A549 (cell line): ENCODE data around the gene CLDND1. TPM values are rescaled to one million over a fixed set of nuclear protein-coding genes. Genes with fewer than 3 reads are reported as not detected.

Experiments used
- ATAC-seq, 2 experiments: fragments of 200-7000 bp in 1 of 2; fragments of >200 bp in 1 of 2; cut with Nextera tagmentation in 1 of 2; cut with Tn5 transposase in 1 of 2; 3 replicates each; pipeline versions ENCODE4 v1.8.0 to v1.9.1; 2018 to 2020; ENCODE audit warnings: mild to moderate bottlenecking in 1 of 2, moderate library complexity in 1 of 2
- CTCF ChIA-PET: fragments of 300-600 bp; sonication (Branson Sonifier 250); formaldehyde crosslinking; extraction: SDS; loops from one replicate; lab custom pipeline; 2021; ENCODE audit warnings: antibody characterized with exemption, inconsistent platforms; lab: Yijun Ruan, JAX
- POLR2A ChIA-PET: fragments of 350-600 bp; formaldehyde crosslinking; extraction: SDS; loops from one replicate; lab custom pipeline; 2021; ENCODE audit warnings: antibody characterized with exemption, inconsistent platforms; lab: Yijun Ruan, JAX
- DNase-seq, 2 experiments: peaks; one replicate each; pipeline versions ENCODE4 v3.0.0 to v3.0.0-alpha.2; 2011 to 2016; ENCODE audit warnings: low read depth in 1 of 2, low spot score in 1 of 2
- FAIRE-seq: peaks from 2 replicates; lab custom pipeline; 2011; peaks lifted over from hg19 to GRCh38; lab: Jason Lieb, UNC
- H3K27ac ChIP-seq, 2 experiments: fragments of >200 bp; sonication (Bioruptor Twin); formaldehyde crosslinking; 3 replicates each; pipeline ENCODE4 v1.5.1; 2016 to 2017
- H3K4me1 ChIP-seq: fragments of >200 bp; sonication (Bioruptor Twin); formaldehyde crosslinking; 3 replicates; pipeline ENCODE4 v1.6.1; 2016
- H3K4me2 ChIP-seq: fragments of >200 bp; sonication (Bioruptor Twin); formaldehyde crosslinking; 3 replicates; pipeline ENCODE4 v1.6.1; 2016
- H3K4me3 ChIP-seq: fragments of >200 bp; sonication (Bioruptor Twin); formaldehyde crosslinking; 3 replicates; pipeline ENCODE4 v1.5.1; 2016
- H3K9me3 ChIP-seq: fragments of >200 bp; sonication (Bioruptor Twin); formaldehyde crosslinking; 3 replicates; pipeline ENCODE4 v1.6.1; 2016
- BHLHE40 ChIP-seq: IDR thresholded peaks from 2 replicates; pipeline ENCODE4 v1.6.1; 2012; ENCODE audit warnings: low read depth, low read length, inconsistent platforms
- CBX2 ChIP-seq: fragments of 200-600 bp; sonication (generic); IDR thresholded peaks from 2 replicates; pipeline ENCODE4 v1.6.1; 2016; ENCODE audit warnings: low read depth, mild to moderate bottlenecking, borderline replicate concordance
- CBX8 ChIP-seq: fragments of 200-600 bp; sonication (generic); IDR thresholded peaks from 2 replicates; pipeline ENCODE4 v1.6.1; 2016
- CHD4 ChIP-seq: fragments of 200-600 bp; sonication (generic); IDR thresholded peaks from 2 replicates; pipeline ENCODE4 v1.6.1; 2016; ENCODE audit warnings: antibody characterized with exemption, mild to moderate bottlenecking, borderline replicate concordance
- EHMT2 ChIP-seq: fragments of 200-600 bp; sonication (generic); IDR thresholded peaks from 2 replicates; pipeline ENCODE4 v1.6.1; 2016; ENCODE audit warnings: antibody characterized with exemption, low read depth, mild to moderate bottlenecking, moderate library complexity
- ELK1 ChIP-seq: fragments of 150-350 bp; IDR thresholded peaks from 2 replicates; pipeline ENCODE4 v1.6.1; 2014; ENCODE audit warnings: low read depth, mild to moderate bottlenecking, low read length
- FOSB ChIP-seq: fragments of 250-450 bp; sonication (Bioruptor Pico); IDR thresholded peaks from 2 replicates; pipeline ENCODE4 v1.5.0; 2020; ENCODE audit warnings: mild to moderate bottlenecking, moderate library complexity
- FOXS1 ChIP-seq: fragments of 250-450 bp; sonication (Bioruptor Pico); IDR thresholded peaks from 2 replicates; pipeline ENCODE4 v1.5.0; 2020; ENCODE audit warnings: mild to moderate bottlenecking, moderate library complexity
- GATA3 ChIP-seq: IDR thresholded peaks from 2 replicates; pipeline ENCODE4 v1.6.1; 2012; ENCODE audit warnings: borderline replicate concordance
- HDAC2 ChIP-seq: fragments of 200-600 bp; sonication (generic); IDR thresholded peaks from 2 replicates; pipeline ENCODE4 v1.6.1; 2016
- HEYL ChIP-seq: fragments of 250-450 bp; sonication (Bioruptor Pico); IDR thresholded peaks from 2 replicates; pipeline ENCODE4 v1.8.0; 2021; ENCODE audit warnings: mild to moderate bottlenecking, moderate library complexity
- HOXB13 ChIP-seq: fragments of 250-450 bp; sonication (Bioruptor Pico); IDR thresholded peaks from 2 replicates; pipeline ENCODE4 v1.5.0; 2020; ENCODE audit warnings: low read depth, mild to moderate bottlenecking, moderate library complexity
- HOXB5 ChIP-seq: fragments of 250-450 bp; sonication (Bioruptor Pico); IDR thresholded peaks from 2 replicates; pipeline ENCODE4 v1.5.0; 2020; ENCODE audit warnings: mild to moderate bottlenecking, moderate library complexity
- JUN ChIP-seq, 2 experiments: fragments of >200 bp; sonication (Bioruptor Twin); formaldehyde crosslinking; IDR thresholded peaks; 2 replicates in 1 of 2; 3 replicates in 1 of 2; pipeline ENCODE4 v1.6.1; 2016 to 2017
- KDM5A ChIP-seq: fragments of 200-600 bp; sonication (generic); IDR thresholded peaks from 2 replicates; pipeline ENCODE4 v1.6.1; 2016; ENCODE audit warnings: antibody characterized with exemption, mild to moderate bottlenecking
- MAZ ChIP-seq: fragments of 150-350 bp; IDR thresholded peaks from 2 replicates; pipeline ENCODE4 v1.6.1; 2014; ENCODE audit warnings: antibody characterized with exemption, low read depth, low read length, borderline replicate concordance
- MYC ChIP-seq: IDR thresholded peaks from 2 replicates; pipeline ENCODE4 v1.6.1; 2012; ENCODE audit warnings: mild to moderate bottlenecking, inconsistent platforms, low read length, improper control_type of control experiment, borderline replicate concordance
- NFE2L2 ChIP-seq: fragments of 150-350 bp; conservative IDR thresholded peaks from 2 replicates; pipeline ENCODE4 v1.6.1; 2014; ENCODE audit warnings: low read length
- NPAS2 ChIP-seq: fragments of 250-450 bp; sonication (Bioruptor Pico); IDR thresholded peaks from 2 replicates; pipeline ENCODE4 v1.8.0; 2022; ENCODE audit warnings: mild to moderate bottlenecking, moderate library complexity, borderline replicate concordance
- NR3C1 ChIP-seq: fragments of >200 bp; sonication (Bioruptor Twin); formaldehyde crosslinking; IDR thresholded peaks from 3 replicates; pipeline ENCODE4 v1.6.1; 2017
- PBX3 ChIP-seq: IDR thresholded peaks from 2 replicates; pipeline ENCODE4 v1.6.1; 2012
- POLR2AphosphoS2 ChIP-seq: conservative IDR thresholded peaks from 2 replicates; pipeline ENCODE4 v1.6.1; 2012; ENCODE audit warnings: low read length, improper control_type of control experiment, inconsistent platforms
- RCOR1 ChIP-seq: fragments of 150-350 bp; IDR thresholded peaks from 2 replicates; pipeline ENCODE4 v1.6.1; 2014; ENCODE audit warnings: antibody characterized with exemption, low read length, low read depth
- RFX5 ChIP-seq: fragments of 450-650 bp; IDR thresholded peaks from 2 replicates; pipeline ENCODE4 v1.7.1; 2014; ENCODE audit warnings: antibody characterized with exemption, mild to moderate bottlenecking, moderate library complexity
- SMC3 ChIP-seq: fragments of >200 bp; sonication (Bioruptor Twin); formaldehyde crosslinking; IDR thresholded peaks from 3 replicates; pipeline ENCODE4 v1.6.1; 2018; ENCODE audit warnings: inconsistent platforms
- SREBF2 ChIP-seq: fragments of 450-650 bp; IDR thresholded peaks from 2 replicates; pipeline ENCODE4 v1.6.1; 2014; ENCODE audit warnings: mild to moderate bottlenecking, moderate library complexity
- USF2 ChIP-seq: fragments of 450-650 bp; IDR thresholded peaks from 2 replicates; pipeline ENCODE4 v1.6.1; 2014; ENCODE audit warnings: antibody characterized with exemption
- ZC3H11A ChIP-seq: fragments of 450-650 bp; IDR thresholded peaks from 2 replicates; pipeline ENCODE4 v1.6.1; 2014; ENCODE audit warnings: antibody characterized with exemption, mild to moderate bottlenecking
- ZFP36 ChIP-seq: fragments of 450-650 bp; IDR thresholded peaks from 2 replicates; pipeline ENCODE4 v1.6.1; 2014; ENCODE audit warnings: borderline replicate concordance; ENCODE audit not compliant: partially characterized antibody
- WGBS: methylation state at CpG from one replicate; pipeline ENCODE4 v1.1.6; 2017; ENCODE audit errors: missing lambda C conversion rate; 5-methylcytosine and 5-hydroxymethylcytosine counted together
- polyA plus RNA-seq, 4 experiments: library from polyadenylated mRNA; depleted of rRNA in 3 of 4; stranded (reverse); fragments of >200 nt; fragmentation: RNase III in 1 of 4; extraction: RNeasy Plus Mini Kit Qiagen cat#74134 plus additional on column Dnase treatment in 1 of 4; gene quantifications; 2 replicates in 3 of 4; 3 replicates in 1 of 4; pipeline ENCODE4 v1.2.3, GENCODE V29; 2011 to 2017
- TF ChIP-seq, protein P1 (sequence below): fragments of >200 bp; sonication (Bioruptor Twin); formaldehyde crosslinking; IDR thresholded peaks from 2 replicates; pipeline ENCODE4 v1.6.1; 2016

Gene CLDND1
- polyA plus RNA-seq, 2 of the 4 experiments (the other 2 are of a cell fraction), result 49.0 to 150 TPM

DNA sequence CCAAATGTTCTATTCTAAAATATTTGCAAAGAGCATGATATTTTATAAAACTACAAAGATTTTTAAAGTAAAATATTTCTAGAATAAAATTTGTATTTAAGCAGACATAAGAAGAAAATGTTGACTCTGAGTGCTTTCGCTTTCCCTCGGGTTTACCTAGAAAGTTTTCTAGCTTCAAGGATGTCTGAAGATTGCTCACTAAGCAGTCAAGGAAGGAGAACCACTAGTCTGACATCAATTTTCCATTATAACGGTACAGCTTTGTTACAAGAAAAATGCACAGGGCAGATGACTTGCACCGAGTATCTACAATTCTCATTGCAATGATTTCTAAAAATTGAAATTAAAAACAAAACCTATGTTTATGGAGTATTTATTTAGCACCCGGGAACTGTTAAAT, 23.2 kb upstream of the CLDND1 start:
- POLR2A ChIA-PET, result no interaction called here
- ATAC-seq (no peak), DNase-seq (no peak), FAIRE-seq (no peak)
- Histone ChIP-seq H3K27ac (no peak overlapping the region), H3K9me3 (no peaks in the 10 kb centered on the region), H3K4me1 (no peaks in the 10 kb centered on the region), H3K4me2 (peak overlapping the region; percentile 7; the same call in 1 of the 3 replicates), H3K4me3 (no peak overlapping the region)
- CTCF ChIA-PET, result no interaction called here
- 28% methylated on average over 5 of the region's 5 CpGs for WGBS
- TF ChIP-seq FOSB (CRISPR knock-in tag) (no peak), HEYL (no peak), NPAS2 (CRISPR knock-in tag) (no peak), NFE2L2 (no peak), HOXB5 (CRISPR knock-in tag) (no peak), CHD4 (no peak), POLR2AphosphoS2 (no peak), ELK1 (no peak), RCOR1 (no peak), SMC3 (no peak), SREBF2 (no peak), GATA3 (no peak)
- TF ChIP-seq, protein P1, sequence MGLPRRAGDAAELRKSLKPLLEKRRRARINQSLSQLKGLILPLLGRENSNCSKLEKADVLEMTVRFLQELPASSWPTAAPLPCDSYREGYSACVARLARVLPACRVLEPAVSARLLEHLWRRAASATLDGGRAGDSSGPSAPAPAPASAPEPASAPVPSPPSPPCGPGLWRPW, result no peak

- H3K4me1 ChIP-seq, result no peaks in the 10 kb centered on the region
- POLR2A ChIA-PET, result no interaction called here
- no peaks in the 10 kb centered on the region for H3K9me3 ChIP-seq
- 85% methylated on average over 1 of the region's 1 CpG for WGBS
- no peak for TF ChIP-seq CBX2
- no peak for TF ChIP-seq NPAS2 (CRISPR knock-in tag)
- no peak for TF ChIP-seq NFE2L2
- no peak for TF ChIP-seq NR3C1
- TF ChIP-seq MYC, result no peak
- no peak for TF ChIP-seq ZC3H11A
- TF ChIP-seq EHMT2, result no peak
- TF ChIP-seq CBX8, result no peak
- TF ChIP-seq FOXS1 (CRISPR knock-in tag), result no peak
- no peak for TF ChIP-seq HOXB13
- no peak for TF ChIP-seq JUN (IDR thresholded peaks at IDR 0.05)
- TF ChIP-seq SMC3, result no peak
- H3K4me3 ChIP-seq, result no peak overlapping the region
- ATAC-seq (peak; percentile 34 to 36; a peak in 2 of 6 replicates), DNase-seq (no peak), FAIRE-seq (no peak)
- H3K4me2 ChIP-seq, result no peak overlapping the region
- no peak overlapping the region for H3K27ac ChIP-seq
- CTCF ChIA-PET, result interaction anchor here (2.3 kb wide), 1 partner anchor 10 kb away, joined by 5 read pairs; the partner anchor contains the start of gene GPR15
These were observed 19.9 kb upstream of the CLDND1 start for GRCh38 chr3:98542623-98543022.

DNA sequence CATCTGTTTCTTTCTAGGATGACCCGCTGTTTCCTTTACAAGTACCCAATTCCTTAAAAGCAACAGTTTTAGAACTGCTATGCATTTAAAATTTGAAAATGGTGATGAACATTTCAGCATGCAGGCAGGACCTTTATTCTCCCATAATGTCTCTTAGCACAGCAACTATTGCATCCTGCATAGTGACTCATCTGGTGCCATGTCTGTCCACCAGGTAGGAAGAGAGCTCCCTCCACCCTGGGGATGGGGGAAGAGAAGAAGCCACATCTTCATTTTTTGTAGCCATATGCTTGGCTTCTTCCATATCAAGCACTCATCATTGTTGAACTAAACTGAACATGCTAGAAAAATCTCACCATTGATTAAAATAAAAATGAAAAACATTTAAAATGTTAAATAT, 19.0 kb upstream of the CLDND1 start:
- Histone ChIP-seq H3K4me2 (no peak overlapping the region), H3K4me1 (no peaks in the 10 kb centered on the region), H3K4me3 (no peak overlapping the region), H3K9me3 (no peaks in the 10 kb centered on the region), H3K27ac (no peak overlapping the region)
- POLR2A ChIA-PET, result no interaction called here
- ATAC-seq, result no peak
- TF ChIP-seq MAZ (no peak), JUN (IDR thresholded peaks at IDR 0.05) (no peak), USF2 (no peak), PBX3 (no peak), GATA3 (no peak), HDAC2 (no peak), FOXS1 (CRISPR knock-in tag) (no peak), KDM5A (no peak), BHLHE40 (no peak), ZFP36 (no peak), RFX5 (no peak)
- DNase-seq, result no peak
- CTCF ChIA-PET, result interaction anchor here (2.3 kb wide), 1 partner anchor 9 kb away, joined by 5 read pairs; the partner anchor contains the start of gene GPR15
- WGBS, result 86% methylated on average over 1 of the region's 1 CpG
- FAIRE-seq, result no peak
